Suprapubic skin (tissue), 4 donors: Measurements from ENCODE around the gene VGLL2.

Experiments used
- POLR2A ChIP-seq, 2 donors: fragments of 450-650 bp; IDR thresholded peaks; one replicate each; pipeline ENCODE4 v1.6.1; 2017; ENCODE audit warnings: antibody characterized with exemption in 2 of 2, mild to moderate bottlenecking in 2 of 2, moderate library complexity in 2 of 2
- POLR2AphosphoS5 ChIP-seq, 3 donors: sonication (generic); formaldehyde crosslinking; IDR thresholded peaks; one replicate each; pipeline ENCODE4 v1.6.1; 2017; ENCODE audit warnings: antibody characterized with exemption in 3 of 3
- TF ChIP-seq, protein P1 (sequence below), 2 donors: fragments of 200-600 bp in 1 of 2; fragments of 450-650 bp in 1 of 2; sonication (generic) in 1 of 2; IDR thresholded peaks; one replicate each; pipeline ENCODE4 v1.5.1; 2016 to 2019; ENCODE audit warnings: antibody characterized with exemption in 2 of 2, mild to moderate bottlenecking in 1 of 2, moderate library complexity in 1 of 2

DNA sequence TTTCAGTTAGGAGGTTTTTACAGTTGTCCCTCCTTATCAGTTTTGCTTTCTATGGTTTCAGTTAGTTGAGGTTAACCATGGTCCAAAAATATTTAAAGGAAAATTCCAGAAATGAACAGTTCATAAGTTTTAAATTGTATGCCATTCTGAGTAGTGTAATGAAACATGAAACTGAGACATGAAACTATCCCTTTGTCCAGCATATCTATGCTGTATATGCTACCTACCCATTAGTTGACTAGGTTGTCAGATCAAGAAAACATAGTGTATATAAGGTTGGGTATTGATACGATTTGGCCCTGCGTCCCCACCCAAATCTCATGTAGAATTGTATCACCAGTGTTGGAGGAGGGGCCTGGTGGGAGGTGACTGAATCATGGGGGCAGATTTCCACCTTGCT is 39.1 kb downstream of the VGLL2 start:
- TF ChIP-seq, protein P1, sequence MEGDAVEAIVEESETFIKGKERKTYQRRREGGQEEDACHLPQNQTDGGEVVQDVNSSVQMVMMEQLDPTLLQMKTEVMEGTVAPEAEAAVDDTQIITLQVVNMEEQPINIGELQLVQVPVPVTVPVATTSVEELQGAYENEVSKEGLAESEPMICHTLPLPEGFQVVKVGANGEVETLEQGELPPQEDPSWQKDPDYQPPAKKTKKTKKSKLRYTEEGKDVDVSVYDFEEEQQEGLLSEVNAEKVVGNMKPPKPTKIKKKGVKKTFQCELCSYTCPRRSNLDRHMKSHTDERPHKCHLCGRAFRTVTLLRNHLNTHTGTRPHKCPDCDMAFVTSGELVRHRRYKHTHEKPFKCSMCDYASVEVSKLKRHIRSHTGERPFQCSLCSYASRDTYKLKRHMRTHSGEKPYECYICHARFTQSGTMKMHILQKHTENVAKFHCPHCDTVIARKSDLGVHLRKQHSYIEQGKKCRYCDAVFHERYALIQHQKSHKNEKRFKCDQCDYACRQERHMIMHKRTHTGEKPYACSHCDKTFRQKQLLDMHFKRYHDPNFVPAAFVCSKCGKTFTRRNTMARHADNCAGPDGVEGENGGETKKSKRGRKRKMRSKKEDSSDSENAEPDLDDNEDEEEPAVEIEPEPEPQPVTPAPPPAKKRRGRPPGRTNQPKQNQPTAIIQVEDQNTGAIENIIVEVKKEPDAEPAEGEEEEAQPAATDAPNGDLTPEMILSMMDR (IDR thresholded peaks at IDR 0.05) = no peak
- no peak for TF ChIP-seq POLR2AphosphoS5 (IDR thresholded peaks at IDR 0.05)
- no peak for TF ChIP-seq POLR2A (IDR thresholded peaks at IDR 0.05)
